Dermis microvascular lymphatic vessel endothelial cell (primary cell): Measurements from ENCODE around the gene CPPED1. TPM values are rescaled to one million over a fixed set of nuclear protein-coding genes. Genes with fewer than 3 reads are reported as not detected.
"Not testable (repeated sequence)": the region's sequence is repeated elsewhere in the genome, so short reads cannot be mapped to it uniquely, and the experiment has no call there.

Experiments
- DNase-seq, 2 donors: peaks; one replicate each; pipeline versions ENCODE4 v3.0.0 to v3.0.0-alpha.2; 2010; ENCODE audit warnings: low read depth in 2 of 2
- total RNA-seq: library from RNA; depleted of rRNA; stranded (reverse); fragments of >200 nt; gene quantifications from 2 replicates; pipeline ENCODE4 v1.2.1, GENCODE V29; 2014

CPPED1 gene
- total RNA-seq, 1 donor from 2014 or later: 8.3 TPM

- no peak for DNase-seq
Measured at GRCh38 chr16:12802048-12802447, 1.6 kb downstream of the CPPED1 start.

- DNase-seq: peak; percentile 53 to 88
Measured at GRCh38 chr16:12801511-12802042, 2.1 kb downstream of the CPPED1 start.

- peak in 1 of 2 donors; percentile 69 for DNase-seq
Measured at GRCh38 chr16:12800817-12801216, 2.9 kb downstream of the CPPED1 start.

GRCh38 chr16:12799996-12800395 is 3.7 kb downstream of the CPPED1 start:
- DNase-seq: not testable (repeated sequence)

DNA sequence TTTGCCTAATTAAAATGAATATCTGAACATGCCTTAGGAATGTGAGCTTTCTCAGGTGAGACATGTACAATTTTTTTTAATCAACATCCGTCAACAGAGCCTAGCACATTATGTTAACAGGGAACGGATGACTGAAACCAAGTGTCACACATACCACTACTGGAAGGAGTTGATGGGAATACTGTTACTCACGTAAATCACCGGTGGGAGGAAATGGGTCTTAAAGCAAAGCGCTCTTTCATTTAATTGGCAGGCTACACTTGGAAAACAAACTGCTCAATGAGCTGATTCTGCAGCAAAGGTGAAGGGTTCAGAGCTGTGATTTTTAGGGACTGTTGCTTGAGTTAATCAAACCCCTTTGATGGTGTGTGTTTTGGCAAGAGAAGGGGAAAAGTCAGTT is 4.8 kb downstream of the CPPED1 start:
- peak in 1 of 2 donors; percentile 52 for DNase-seq

GRCh38 chr16:12798171-12798570 is 5.5 kb downstream of the CPPED1 start:
- no peak for DNase-seq

DNA sequence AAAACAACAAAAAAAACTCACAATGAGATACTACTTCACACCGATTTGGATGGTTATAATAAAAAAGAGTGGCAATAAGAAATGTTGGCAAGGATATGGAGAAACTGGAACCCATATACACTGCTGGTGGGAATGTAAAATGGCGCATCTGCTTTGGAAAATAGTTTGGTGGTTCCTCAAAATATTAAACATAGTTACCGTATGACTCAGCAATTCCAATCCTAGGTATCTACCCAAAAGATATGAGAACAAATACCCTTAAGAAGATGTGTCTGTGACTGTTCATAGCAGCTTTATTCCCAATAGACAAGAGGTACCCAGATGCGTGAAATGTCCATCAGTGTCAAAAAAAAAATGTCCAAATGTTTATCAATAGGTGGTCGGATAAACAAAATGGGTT is 7.2 kb downstream of the CPPED1 start:
- DNase-seq: no peak

DNA sequence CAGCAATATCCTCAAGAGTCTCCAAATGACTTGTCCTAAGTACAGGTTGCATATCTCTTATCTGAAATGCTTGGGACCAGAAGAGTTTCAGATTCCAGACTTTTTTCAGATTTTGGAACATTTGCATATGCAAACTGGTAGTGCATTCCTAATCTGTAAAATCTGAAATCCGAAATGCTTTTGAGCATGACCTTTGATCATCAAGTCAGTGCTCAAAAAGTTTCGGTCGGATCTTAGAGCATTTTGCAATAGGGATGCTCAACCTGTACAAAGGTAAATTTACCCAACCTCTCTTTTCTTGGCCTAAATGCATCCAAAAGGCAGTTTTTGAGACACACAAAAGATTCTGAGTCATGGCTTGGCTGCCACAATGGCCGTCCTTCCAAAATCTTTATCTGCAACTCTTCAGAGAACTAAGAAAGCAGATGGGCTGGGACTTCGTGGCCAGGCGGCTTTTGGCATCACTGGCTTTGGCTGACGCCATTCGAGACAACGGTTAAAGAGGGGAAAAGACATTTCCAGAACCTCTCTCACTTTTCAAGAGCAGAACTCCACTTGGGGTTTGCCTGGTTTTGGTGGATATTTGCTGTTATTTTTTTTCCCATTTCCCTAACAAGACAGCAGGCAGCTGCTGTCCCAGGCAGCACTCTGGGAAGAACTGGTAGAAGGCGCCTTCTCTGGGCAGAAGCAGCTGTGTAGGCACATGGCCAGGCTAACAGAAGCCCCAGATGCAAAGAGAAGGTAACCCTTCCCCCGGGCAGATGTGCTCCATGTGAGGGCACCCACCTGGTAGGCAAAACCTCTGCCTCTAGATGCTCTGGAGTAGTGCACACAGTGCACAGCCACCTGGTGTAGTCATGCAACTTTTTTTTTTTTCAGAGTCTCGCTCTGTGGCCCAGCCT is 8.9 kb downstream of the CPPED1 start:
- no peak for DNase-seq

DNA sequence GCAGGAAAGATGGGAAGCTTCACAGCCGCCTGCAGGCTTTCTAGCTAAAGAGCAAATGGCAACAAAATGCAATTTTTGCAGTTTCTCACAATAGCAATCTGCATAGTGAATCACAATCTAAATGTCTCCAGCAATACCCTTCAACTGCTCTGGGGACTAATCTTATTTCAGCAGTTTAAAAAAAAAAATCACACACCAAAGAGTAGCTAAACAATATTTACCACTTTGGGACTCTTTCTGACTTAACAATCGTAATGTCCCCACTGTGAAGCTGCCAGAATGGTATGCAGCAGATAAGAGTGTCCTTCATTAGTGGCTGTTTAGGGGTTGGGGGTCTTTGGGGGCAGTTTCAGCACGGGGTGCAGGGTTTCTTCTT is 9.8 kb downstream of the CPPED1 start:
- DNase-seq: no peak

GRCh38 chr16:12793120-12793864 is 10.4 kb downstream of the CPPED1 start:
- no peak for DNase-seq

- DNase-seq: not testable (repeated sequence)
Measured at GRCh38 chr16:12792528-12792927, 11.2 kb downstream of the CPPED1 start.

GRCh38 chr16:12791340-12791739 is 12.3 kb downstream of the CPPED1 start:
- no peak for DNase-seq

DNA sequence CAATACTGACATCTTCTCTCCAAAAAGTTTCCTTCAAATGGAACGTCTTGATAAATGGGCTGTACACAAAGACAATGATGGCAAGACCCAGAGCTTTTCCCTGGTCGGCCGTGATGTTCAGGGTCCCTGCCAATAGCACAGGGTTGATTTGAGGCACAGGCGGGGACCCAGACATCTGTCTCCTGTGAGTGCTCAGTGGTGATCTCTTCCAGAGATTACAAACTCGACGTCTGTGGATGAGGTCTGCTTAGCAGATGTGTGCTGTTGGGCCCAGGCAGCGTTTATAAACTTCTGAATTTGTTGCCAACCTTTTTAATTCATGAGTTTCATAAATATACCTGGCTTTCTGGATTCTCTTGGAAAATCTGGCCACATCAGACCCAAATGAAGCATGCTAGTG is 14.9 kb downstream of the CPPED1 start:
- DNase-seq: no peak

- no peak for DNase-seq
Measured at GRCh38 chr16:12786081-12786480, 17.6 kb downstream of the CPPED1 start.

DNA sequence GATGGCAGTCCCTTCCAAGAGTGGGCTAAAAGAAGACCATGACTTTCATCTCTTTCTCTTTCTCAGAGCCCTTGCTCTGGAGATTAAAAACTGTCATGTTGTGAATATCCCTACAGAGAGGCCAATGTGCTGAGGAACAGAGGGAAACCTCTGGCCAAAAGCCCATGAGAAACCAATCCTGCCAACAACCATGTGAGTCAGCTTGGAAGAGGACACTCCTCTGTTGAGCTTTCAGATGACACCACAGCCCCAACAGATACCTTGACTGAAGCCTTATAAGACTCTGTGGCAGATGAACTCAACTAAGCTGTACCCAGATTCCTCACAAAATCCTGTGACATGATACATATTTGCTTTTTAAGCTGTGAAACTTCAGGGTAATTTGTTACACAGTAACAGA is 19.6 kb downstream of the CPPED1 start:
- no peak for DNase-seq

DNA sequence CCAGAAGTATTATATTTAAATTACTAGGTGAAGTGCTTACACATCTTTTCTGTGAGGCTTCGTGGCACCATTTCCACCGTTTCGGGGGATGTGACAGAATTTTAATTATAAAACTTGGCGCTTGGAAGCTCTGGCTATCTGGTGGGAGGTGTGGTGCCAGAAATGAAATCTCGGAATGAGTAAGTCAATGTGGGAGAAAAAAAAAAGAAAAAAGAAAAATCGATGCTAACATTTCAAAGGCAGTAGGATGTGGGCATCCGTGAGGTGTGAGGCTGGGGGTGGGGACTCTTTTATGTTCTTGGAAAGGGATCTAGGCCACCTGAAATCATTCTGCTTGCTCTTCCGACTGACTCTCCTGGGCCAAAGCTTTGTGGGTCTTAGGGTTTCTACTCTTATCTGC is 21.9 kb downstream of the CPPED1 start:
- DNase-seq: no peak

DNA sequence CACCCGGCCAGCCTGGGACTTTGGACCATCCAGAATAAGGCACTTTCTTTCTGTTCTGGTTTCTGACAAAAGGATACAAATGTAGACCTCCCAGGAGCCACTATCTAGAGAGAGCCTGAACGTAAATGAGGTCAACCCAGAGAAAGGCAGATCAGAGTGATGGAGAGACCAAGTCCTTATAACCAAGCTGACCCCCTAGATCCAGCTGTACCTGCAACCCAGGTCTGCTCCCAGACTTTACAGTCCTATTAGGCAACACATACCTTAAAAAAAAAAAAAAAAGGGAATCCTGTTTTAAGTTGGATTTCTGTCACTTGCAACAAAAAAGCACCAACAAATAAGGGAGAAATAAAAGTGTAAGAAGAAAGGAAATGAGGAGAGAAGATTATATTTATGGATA is 23.2 kb downstream of the CPPED1 start:
- DNase-seq: no peak

DNA sequence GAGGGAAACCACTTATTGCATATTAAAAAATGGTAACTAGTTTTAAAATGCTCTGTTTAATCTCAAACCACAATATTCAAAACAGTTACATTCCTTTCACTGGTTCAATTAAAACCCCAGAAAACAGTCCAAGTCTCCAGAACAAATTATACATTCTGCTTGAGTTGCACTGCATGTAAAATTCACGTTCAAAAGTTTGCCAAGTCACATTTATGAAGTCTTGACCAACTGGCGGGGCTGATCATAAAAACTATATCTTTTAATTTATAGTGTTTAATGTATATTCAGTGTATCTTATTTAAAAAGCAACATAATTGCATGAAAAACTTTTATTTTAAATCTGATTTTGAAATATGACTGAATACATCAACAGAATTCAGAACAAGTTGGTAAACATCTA is 25.0 kb downstream of the CPPED1 start:
- DNase-seq: no peak

DNA sequence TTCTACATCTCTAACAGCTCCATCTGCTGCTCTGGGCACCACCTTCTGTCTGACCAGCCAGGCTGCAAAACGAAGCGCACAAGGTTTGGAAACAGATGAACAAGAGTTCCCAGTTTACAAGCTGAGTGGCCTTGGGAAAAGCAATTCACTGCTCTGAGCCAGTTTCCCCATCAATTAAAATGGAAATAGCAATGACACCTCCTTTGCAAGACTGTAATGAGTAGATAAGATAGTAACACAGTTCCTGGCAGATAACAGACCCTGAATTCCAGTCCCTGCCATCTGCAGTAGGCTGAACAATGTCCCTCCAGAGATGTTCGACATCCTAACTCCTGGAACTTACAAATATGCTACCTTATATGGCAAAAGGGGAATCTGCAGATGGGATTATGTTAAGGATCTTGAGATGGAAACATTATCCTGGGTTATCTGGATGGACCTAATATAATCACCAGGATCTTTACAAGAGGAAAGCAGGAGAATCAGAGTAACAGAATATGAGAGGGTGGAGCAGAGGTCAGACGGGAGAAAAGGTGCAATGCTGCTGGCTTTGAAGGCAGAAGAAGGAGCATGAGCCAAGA is 27.9 kb downstream of the CPPED1 start:
- no peak for DNase-seq

DNA sequence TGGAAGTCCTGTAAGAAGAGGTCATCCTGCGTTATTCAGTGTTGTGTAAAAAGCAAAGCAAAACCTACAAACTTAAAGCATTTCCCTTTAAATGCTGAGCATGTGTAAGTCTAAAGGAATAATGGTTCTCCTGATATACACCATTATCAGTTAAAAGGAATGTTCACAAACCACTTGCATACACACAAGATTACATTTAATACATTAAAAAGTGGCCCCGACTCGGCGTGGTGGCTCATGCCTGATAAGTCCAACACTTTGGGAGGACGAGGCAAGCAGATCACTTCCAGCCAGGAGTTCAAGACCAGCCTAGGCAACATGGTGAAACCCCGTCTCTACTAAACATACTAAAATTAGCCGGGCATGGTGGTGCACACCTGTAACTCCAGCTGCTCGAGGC is 30.5 kb downstream of the CPPED1 start:
- DNase-seq: no peak

DNA sequence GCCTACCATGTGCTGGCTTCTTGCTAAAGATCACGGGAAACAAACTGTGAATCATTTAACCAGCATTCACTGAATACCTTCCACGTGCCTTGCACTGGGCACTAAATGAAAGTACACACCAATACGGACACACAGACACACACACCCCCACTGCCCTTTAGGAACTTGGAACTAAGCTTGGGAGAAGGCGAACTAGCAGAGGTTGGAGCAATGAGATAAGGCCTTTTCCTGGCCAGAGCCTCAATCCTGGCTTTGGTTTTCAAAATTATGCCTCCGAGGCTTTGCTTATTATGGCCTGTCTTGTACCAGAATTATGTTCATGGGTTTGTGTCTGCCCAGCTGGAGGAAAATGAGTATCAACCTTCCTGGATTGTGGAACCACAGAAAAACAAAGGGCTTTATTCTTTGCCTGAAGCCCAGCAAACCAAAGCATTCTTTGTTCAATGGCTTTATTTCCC is 32.3 kb downstream of the CPPED1 start:
- no peak for DNase-seq

DNA sequence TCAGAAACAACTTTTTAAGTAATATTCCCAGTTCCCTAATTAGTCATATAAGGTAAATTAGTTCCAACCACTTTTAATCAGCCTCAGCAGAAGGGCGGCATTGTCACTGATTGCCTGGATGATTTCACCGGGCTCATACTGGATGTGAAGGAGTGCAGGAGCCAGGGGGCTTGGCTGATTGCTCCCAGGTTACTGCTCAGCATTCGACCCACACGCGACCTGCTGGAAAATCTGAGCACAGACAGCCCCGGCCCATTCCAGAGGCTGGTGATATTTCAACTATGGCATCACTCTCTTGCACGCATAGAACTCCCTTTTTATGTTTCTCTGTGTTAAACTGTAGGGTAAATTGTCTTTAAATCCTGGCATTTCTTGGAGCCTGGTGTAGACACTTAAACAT is 34.2 kb downstream of the CPPED1 start:
- DNase-seq: no peak
